Left lung (tissue), 10 donors: ENCODE data around the gene ATG4B. TPM values are rescaled to one million over a fixed set of nuclear protein-coding genes. Genes with fewer than 3 reads are reported as not detected.
A peak's percentile ranks its signal among the peaks of the same experiment; 100 is the strongest.

Experiments used
- ATAC-seq: fragments of 200-7000 bp; cut with Tn5 transposase; one replicate; pipeline ENCODE4 v1.9.1; 2020; ENCODE audit warnings: moderate library complexity
- DNase-seq, 4 donors: peaks; one replicate each; pipeline ENCODE4 v3.0.0-alpha.2; 2013 to 2020
- H3K27ac ChIP-seq, 2 donors: fragments of 200-600 bp; sonication (generic) in 1 of 2; one replicate each; pipeline versions ENCODE4 v1.5.0 to v1.8.0; 2020 to 2021
- H3K27me3 ChIP-seq, 2 donors: fragments of 200-600 bp; sonication (generic) in 1 of 2; one replicate each; pipeline versions ENCODE4 v1.5.0 to v1.8.0; 2020 to 2021
- H3K36me3 ChIP-seq, 2 donors: fragments of 200-600 bp; sonication (generic) in 1 of 2; one replicate each; pipeline versions ENCODE4 v1.5.0 to v1.8.0; 2020 to 2021
- H3K4me1 ChIP-seq, 2 donors: fragments of 200-600 bp; one replicate each; pipeline ENCODE4 v1.8.0; 2021
- H3K4me3 ChIP-seq, 2 donors: fragments of 200-600 bp; sonication (generic) in 1 of 2; one replicate each; pipeline versions ENCODE4 v1.5.0 to v1.8.0; 2020 to 2021; ENCODE audit warnings: mild to moderate bottlenecking in 1 of 2
- H3K9me3 ChIP-seq, 2 donors: fragments of 200-600 bp; sonication (generic) in 1 of 2; one replicate each; pipeline versions ENCODE4 v1.5.0 to v1.8.0; 2020 to 2021
- CTCF ChIP-seq, 2 donors: fragments of 200-600 bp; sonication (generic) in 1 of 2; IDR thresholded peaks; one replicate each; pipeline versions ENCODE4 v1.5.0 to v1.8.0; 2021; ENCODE audit warnings: antibody characterized with exemption in 2 of 2
- intact Hi-C, 2 donors: fragments of 100-400 bp; cut with DNase I; formaldehyde crosslinking; loops; one replicate each; pipeline versions ENCODE4 v1.11.2 to v1.14.2; 2022
- polyA plus RNA-seq, 6 donors: library from polyadenylated mRNA; unstranded; fragments of 120-200 nt; gene quantifications; one replicate each; pipeline ENCODE4 v1.2.1, GENCODE V29; 2013; ENCODE audit not compliant: insufficient read length in 6 of 6
- total RNA-seq, 2 donors: library from RNA; stranded (reverse); fragmentation: NEBNext Ultra II Directional; extraction: Animal tissue kit (Norgen Biotek cat#: 25700); gene quantifications; one replicate each; pipeline ENCODE4 v1.2.1, GENCODE V29; 2021
- donor health status: DM: no; HTN: yes; CAD: no.
- donor health status: DM: no; HTN: no; CAD: no.

ATG4B gene
- total and polyA plus RNA-seq, 8 donors: 60.5 to 98.3 (median 79.3) TPM

- Histone ChIP-seq H3K4me3 (no peak overlapping the region), H3K36me3 (peaks cover 0 to 4% of the 10 kb centered on the region in 2 donors), H3K9me3 (no peaks in the 10 kb centered on the region), H3K27me3 (no peaks in the 10 kb centered on the region), H3K27ac (no peak overlapping the region), H3K4me1 (peaks cover 0 to 29% of the 10 kb centered on the region in 2 donors)
- no peak for TF ChIP-seq CTCF (IDR thresholded peaks at IDR 0.05)
- DNase-seq (peak in 1 of 4 donors; percentile 51), ATAC-seq (no peak)
- intact Hi-C loops: no loop called here
Measured at GRCh38 chr2:241645056-241645914, 7.8 kb downstream of the ATG4B start.

GRCh38 chr2:241645915-241646645, 8.6 kb downstream of the ATG4B start:
- Histone ChIP-seq H3K36me3 (peaks cover 0 to 11% of the 10 kb centered on the region in 2 donors), H3K4me3 (no peak overlapping the region), H3K27ac (no peak overlapping the region), H3K27me3 (no peaks in the 10 kb centered on the region), H3K4me1 (peaks cover 0 to 23% of the 10 kb centered on the region in 2 donors), H3K9me3 (no peaks in the 10 kb centered on the region)
- no peak for TF ChIP-seq CTCF (IDR thresholded peaks at IDR 0.05)
- DNase-seq (no peak), ATAC-seq (no peak)
- intact Hi-C loops: no loop called here

- ATAC-seq: no peak
- Histone ChIP-seq H3K4me1 (peaks cover 0 to 23% of the 10 kb centered on the region in 2 donors), H3K9me3 (no peaks in the 10 kb centered on the region), H3K27ac (no peak overlapping the region), H3K27me3 (no peaks in the 10 kb centered on the region), H3K36me3 (peaks cover 0 to 31% of the 10 kb centered on the region in 2 donors), H3K4me3 (no peak overlapping the region)
- intact Hi-C loops: no loop called here
- DNase-seq: peak in 1 of 4 donors; percentile 28
- TF ChIP-seq CTCF (IDR thresholded peaks at IDR 0.05): no peak
Measured at GRCh38 chr2:241648453-241648852, 11.0 kb downstream of the ATG4B start.

- H3K4me1 ChIP-seq: peaks cover 0 to 23% of the 10 kb centered on the region in 2 donors
- H3K9me3 ChIP-seq: no peaks in the 10 kb centered on the region
- H3K27ac ChIP-seq: no peak overlapping the region
- H3K27me3 ChIP-seq: no peaks in the 10 kb centered on the region
- H3K4me3 ChIP-seq: no peak overlapping the region
- H3K36me3 ChIP-seq: peaks cover 0 to 40% of the 10 kb centered on the region in 2 donors
- no peak for TF ChIP-seq CTCF (IDR thresholded peaks at IDR 0.05)
- ATAC-seq (no peak), DNase-seq (peak in 1 of 4 donors; percentile 25)
- intact Hi-C loops: no loop called here
Measured at GRCh38 chr2:241649404-241649803, 11.9 kb downstream of the ATG4B start.

- intact Hi-C loops: no loop called here
- H3K36me3 ChIP-seq: peaks cover 0 to 46% of the 10 kb centered on the region in 2 donors
- TF ChIP-seq CTCF (IDR thresholded peaks at IDR 0.05): no peak
Measured at GRCh38 chr2:241649927-241650326, 12.4 kb downstream of the ATG4B start.

More at GRCh38 chr2:241649927-241650326, 12.4 kb downstream of the ATG4B start:
- Histone ChIP-seq H3K4me1 (peaks cover 0 to 23% of the 10 kb centered on the region in 2 donors), H3K27ac (no peak overlapping the region), H3K4me3 (no peak overlapping the region), H3K9me3 (no peaks in the 10 kb centered on the region), H3K27me3 (no peaks in the 10 kb centered on the region)
- DNase-seq (peak in 1 of 4 donors; percentile 21), ATAC-seq (peak; percentile 76)
